K562 (cell line): ENCODE measurements around the gene ARPC2. TPM values are rescaled to one million over a fixed set of nuclear protein-coding genes. Genes with fewer than 3 reads are reported as not detected.

Experiments used
- ATAC-seq: fragments of 200-7000 bp; cut with Tn5 transposase; 3 replicates; pipeline ENCODE4 v1.9.1; 2020; ENCODE audit warnings: moderate library complexity
- BruUV-seq: library from RNA; stranded (reverse); fragments of 400-500 nt; replicated peaks from 2 replicates; lab custom pipeline; 2021; lab: Mats Ljungman, UMichigan
- CTCF ChIA-PET: fragments of 300-600 bp; formaldehyde crosslinking; extraction: SDS; loops from one replicate; lab custom pipeline; 2021; ENCODE audit warnings: low intra/inter-chr PET ratio; lab: Yijun Ruan, JAX
- POLR2A ChIA-PET: fragments of 300-600, 350-650 bp; sonication (Branson Sonifier 250); formaldehyde crosslinking; extraction: SDS; loops from one replicate; lab custom pipeline; 2021; ENCODE audit warnings: antibody characterized with exemption, inconsistent platforms; lab: Yijun Ruan, JAX
- DNase-seq, 4 experiments: peaks; one replicate each; pipeline versions ENCODE4 v3.0.0 to v3.0.0-alpha.2; 2011 to 2018; ENCODE audit warnings: low spot score in 3 of 4, mixed read lengths in 3 of 4; ENCODE audit errors: extremely low read depth in 1 of 4
- FAIRE-seq: peaks from 2 replicates; lab custom pipeline; 2011; peaks lifted over from hg19 to GRCh38; lab: Jason Lieb, UNC
- H2AFZ ChIP-seq: 2 replicates; pipeline ENCODE4 v1.6.0; 2011; ENCODE audit warnings: low read depth, low read length, control low read depth, inconsistent platforms
- H3K27ac ChIP-seq: fragments of 200-600 bp; 3 replicates; pipeline ENCODE4 v1.8.0; 2011; ENCODE audit warnings: low read depth, mild to moderate bottlenecking, control low read depth, inconsistent platforms, low read length, moderate library complexity, mixed read lengths; ENCODE audit errors: extremely low read depth
- H3K27me3 ChIP-seq, 2 experiments: fragments of 300-600 bp in 1 of 2; 2 replicates in 1 of 2; 3 replicates in 1 of 2; pipeline versions ENCODE4 v1.6.0 to v1.8.0; 2011; ENCODE audit warnings: inconsistent platforms in 2 of 2, low read length in 2 of 2, mild to moderate bottlenecking in 1 of 2, mixed read lengths in 1 of 2, moderate library complexity in 1 of 2; ENCODE audit not compliant: control insufficient read depth in 2 of 2, insufficient read depth in 2 of 2
- H3K36me3 ChIP-seq: fragments of 300-600 bp; 3 replicates; pipeline ENCODE4 v1.8.0; 2011; ENCODE audit warnings: mild to moderate bottlenecking, low read length, inconsistent platforms; ENCODE audit not compliant: control insufficient read depth, insufficient read depth
- H3K4me1 ChIP-seq, 2 experiments: fragments of 200-600 bp in 1 of 2; replicated peaks in 1 of 2; 2 replicates in 1 of 2; 3 replicates in 1 of 2; pipeline versions ENCODE4 v1.5.1 to v1.8.0; 2011; ENCODE audit warnings: inconsistent platforms in 2 of 2, low read length in 2 of 2, mild to moderate bottlenecking in 1 of 2, mixed read lengths in 1 of 2, moderate library complexity in 1 of 2; ENCODE audit not compliant: control insufficient read depth in 2 of 2, insufficient read depth in 2 of 2
- H3K4me2 ChIP-seq: 2 replicates; pipeline ENCODE4 v1.6.1; 2011; ENCODE audit warnings: low read length, control low read depth, inconsistent platforms, mixed read lengths; ENCODE audit not compliant: insufficient read depth
- H3K4me3 ChIP-seq: fragments of 200-600 bp; sonication (generic), shearing (Covaris generic); 2 replicates; pipeline ENCODE4 v1.5.1; 2016; ENCODE audit warnings: control low read depth, inconsistent platforms
- H3K79me2 ChIP-seq: fragments of 200-600 bp; 3 replicates; pipeline ENCODE4 v1.8.0; 2011; ENCODE audit warnings: low read length, inconsistent platforms; ENCODE audit not compliant: control insufficient read depth, insufficient read depth
- H3K9ac ChIP-seq, 2 experiments: 2 replicates each; pipeline versions ENCODE4 v1.6.0 to v1.6.1; 2011; ENCODE audit warnings: low read depth in 2 of 2, low read length in 2 of 2, control low read depth in 1 of 2, inconsistent platforms in 1 of 2, mild to moderate bottlenecking in 1 of 2, mixed read lengths in 1 of 2; ENCODE audit not compliant: insufficient read depth in 1 of 2
- H3K9me1 ChIP-seq: one replicate; pipeline ENCODE4 v1.6.0; 2011; ENCODE audit warnings: inconsistent platforms, mild to moderate bottlenecking, low read length, moderate library complexity; ENCODE audit not compliant: control insufficient read depth, insufficient read depth
- H3K9me3 ChIP-seq: replicated peaks from 2 replicates; pipeline ENCODE4 v1.5.1; 2011; ENCODE audit warnings: low read depth, low read length, inconsistent platforms; ENCODE audit not compliant: control insufficient read depth, insufficient read depth
- H4K20me1 ChIP-seq: replicated peaks from 2 replicates; pipeline ENCODE4 v1.6.1; 2011; ENCODE audit warnings: low read length, inconsistent platforms, mixed read lengths; ENCODE audit not compliant: control insufficient read depth, insufficient read depth
- CBFA2T3 ChIP-seq: fragments of 450-650 bp; IDR thresholded peaks from 2 replicates; pipeline ENCODE4 v1.6.1; 2017
- CHD2 ChIP-seq: IDR thresholded peaks from 2 replicates; pipeline ENCODE4 v1.6.1; 2011; ENCODE audit warnings: low read depth, low read length
- CREB5 ChIP-seq: fragments of 250-450 bp; sonication (Bioruptor Pico); IDR thresholded peaks from 2 replicates; pipeline ENCODE4 v1.5.0; 2020; ENCODE audit warnings: mild to moderate bottlenecking
- CTBP1 ChIP-seq: fragments of 450-650 bp; IDR thresholded peaks from 2 replicates; pipeline ENCODE4 v1.6.1; 2016; ENCODE audit warnings: borderline replicate concordance
- GTF2E2 ChIP-seq: fragments of 200-800 bp; sonication (Bioruptor generic); IDR thresholded peaks from 2 replicates; pipeline ENCODE4 v1.6.1; 2016; ENCODE audit warnings: missing genetic modification characterization, missing compliant biosample characterization
- HNRNPL ChIP-seq: fragments of 200-400 bp; formaldehyde crosslinking; IDR thresholded peaks from 2 replicates; pipeline ENCODE4 v1.6.1; 2017; ENCODE audit warnings: low read depth, mild to moderate bottlenecking, low read length
- MECOM ChIP-seq: fragments of 250-450 bp; sonication (Bioruptor Pico); IDR thresholded peaks from 2 replicates; pipeline ENCODE4 v1.8.0; 2022; ENCODE audit warnings: inconsistent platforms
- RB1 ChIP-seq: fragments of 450-650 bp; IDR thresholded peaks from 2 replicates; pipeline ENCODE4 v1.6.1; 2017; ENCODE audit warnings: low read depth, mild to moderate bottlenecking
- SETDB1 ChIP-seq: IDR thresholded peaks from one replicate; pipeline ENCODE4 v1.6.1; 2012; ENCODE audit warnings: low read length, control low read depth, inconsistent platforms
- SNIP1 ChIP-seq: fragments of 450-650 bp; IDR thresholded peaks from 2 replicates; pipeline ENCODE4 v1.7.1; 2017; ENCODE audit warnings: low read depth, mild to moderate bottlenecking
- ZBTB7A ChIP-seq: IDR thresholded peaks from 2 replicates; pipeline ENCODE4 v1.6.1; 2011; ENCODE audit warnings: low read depth, mild to moderate bottlenecking, low read length, moderate library complexity, borderline replicate concordance; ENCODE audit not compliant: control insufficient read depth
- ZNF143 ChIP-seq: sonication (generic); formaldehyde crosslinking; IDR thresholded peaks from 2 replicates; pipeline ENCODE4 v1.9.0; 2022; ENCODE audit warnings: mild to moderate bottlenecking, missing genetic modification reagents
- ZNF644 ChIP-seq: fragments of 200-800 bp; sonication (Bioruptor generic); IDR thresholded peaks from 2 replicates; pipeline ENCODE4 v1.6.1; 2016; ENCODE audit warnings: low read depth, missing genetic modification characterization, missing compliant biosample characterization
- ZNF79 ChIP-seq: fragments of 250-450 bp; sonication (Bioruptor Pico); IDR thresholded peaks from 2 replicates; pipeline ENCODE4 v1.4.0; 2020; ENCODE audit warnings: low read depth, mild to moderate bottlenecking, moderate library complexity
- ZSCAN32 ChIP-seq: fragments of 450-650 bp; formaldehyde crosslinking; IDR thresholded peaks from 2 replicates; pipeline ENCODE4 v1.4.0; 2020; ENCODE audit warnings: mild to moderate bottlenecking, moderate library complexity
- WGBS: fragments of 100-300 bp; shearing (Covaris generic); methylation state at CpG from one replicate; pipeline ENCODE4 v1.1.6; 2016; ENCODE audit warnings: low coverage, mixed read lengths; ENCODE audit not compliant: insufficient coverage; ENCODE audit errors: missing lambda C conversion rate; 5-methylcytosine and 5-hydroxymethylcytosine counted together
- in situ Hi-C: fragments of 300-500 bp; cut with MboI; formaldehyde crosslinking; loops from 4 replicates; pipeline ENCODE4 v1.15.0; 2018; ENCODE audit warnings: inconsistent platforms, mixed read lengths
- intact Hi-C: fragments of 100-400 bp; cut with micrococcal nuclease; formaldehyde crosslinking; loops from 2 replicates; pipeline ENCODE4 v1.14.2; 2022
- polyA plus RNA-seq, 8 experiments: library from polyadenylated mRNA; depleted of rRNA in 4 of 8; stranded (reverse) in 5 of 8; unstranded in 3 of 8; fragments of >200 nt; fragmentation: Nextera tagmentation in 2 of 8; fragmentation: Illumina TruSeq in 1 of 8; extraction: Ambion mirVana in 2 of 8; extraction: Trizol in 1 of 8; gene quantifications; 2 replicates each; pipeline versions ENCODE4 v1.2.1 to v1.2.3, GENCODE V29; 2011 to 2014; ENCODE audit warnings: inconsistent platforms in 1 of 8, missing spikeins in 1 of 8
- total RNA-seq, 7 experiments: library from RNA; depleted of rRNA in 6 of 7; stranded (reverse); fragments of >200 nt in 6 of 7; fragmentation: Illumina TruSeq in 2 of 7; extraction: Trizol in 2 of 7; gene quantifications; 2 replicates each; pipeline versions ENCODE4 v1.2.1 to v1.2.3, GENCODE V29; 2011 to 2021; ENCODE audit warnings: low replicate concordance in 1 of 7
- TF ChIP-seq, protein P1 (sequence below): fragments of 450-650 bp; formaldehyde crosslinking; IDR thresholded peaks from 2 replicates; pipeline ENCODE4 v1.4.0; 2022; ENCODE audit warnings: mild to moderate bottlenecking, moderate library complexity

The ARPC2 gene
- total and polyA plus RNA-seq, 9 of the 15 experiments (the other 6 are each of a cell fraction or from before 2014, with no cell fraction given): 81.9 to 187 (median 103) TPM

GRCh38 chr2:218219934-218220333, 2.9 kb downstream of the ARPC2 start:
- Histone ChIP-seq H3K4me3 (no peak overlapping the region), H3K9ac (no peak overlapping the region), H3K27ac (no peak overlapping the region), H3K9me3 (no peaks in the 10 kb centered on the region), H3K79me2 (peaks cover 62% of the 10 kb centered on the region), H3K9me1 (no peaks in the 10 kb centered on the region), H3K4me1 (peaks cover 15 to 18% of the 10 kb centered on the region in 2 experiments), H3K36me3 (peaks cover 32% of the 10 kb centered on the region; the same call in 2 of the 3 replicates), H4K20me1 (peaks cover 13% of the 10 kb centered on the region; the same call in 1 of the 2 replicates), H3K27me3 (no peaks in the 10 kb centered on the region), H3K4me2 (no peak overlapping the region), H2AFZ (no peak overlapping the region)
- intact Hi-C loops: no loop called here
- FAIRE-seq (no peak), DNase-seq (no peak), ATAC-seq (no peak)
- BruUV-seq: no TSS peak
- TF ChIP-seq MECOM (CRISPR knock-in tag) (no peak), CREB5 (CRISPR knock-in tag) (no peak), ZNF79 (CRISPR knock-in tag) (no peak), SETDB1 (no peak), ZSCAN32 (CRISPR knock-in tag) (no peak), CTBP1 (no peak), ZBTB7A (no peak), HNRNPL (no peak), GTF2E2 (tag) (no peak), CBFA2T3 (no peak), ZNF143 (no peak), ZNF644 (no peak), CHD2 (no peak), SNIP1 (no peak), RB1 (no peak)
- TF ChIP-seq, protein P1, sequence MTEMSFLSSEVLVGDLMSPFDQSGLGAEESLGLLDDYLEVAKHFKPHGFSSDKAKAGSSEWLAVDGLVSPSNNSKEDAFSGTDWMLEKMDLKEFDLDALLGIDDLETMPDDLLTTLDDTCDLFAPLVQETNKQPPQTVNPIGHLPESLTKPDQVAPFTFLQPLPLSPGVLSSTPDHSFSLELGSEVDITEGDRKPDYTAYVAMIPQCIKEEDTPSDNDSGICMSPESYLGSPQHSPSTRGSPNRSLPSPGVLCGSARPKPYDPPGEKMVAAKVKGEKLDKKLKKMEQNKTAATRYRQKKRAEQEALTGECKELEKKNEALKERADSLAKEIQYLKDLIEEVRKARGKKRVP: no peak
- ChIA-PET CTCF (no interaction called here), POLR2A (interaction anchor here (0.6 to 0.8 kb wide), 2 partner anchors 36 to 38 kb away, joined by 3 to 6 read pairs; no protein-coding TSS in a partner anchor)
- in situ Hi-C loops: no loop called here
- WGBS: 70% methylated on average over 2 of the region's 2 CpGs
